Measurements from ENCODE around the gene STRA6. TPM values are rescaled to one million over a fixed set of nuclear protein-coding genes. Genes with fewer than 3 reads are reported as not detected.

STRA6 gene
- total RNA-seq, 1 donor = not detected

DNA sequence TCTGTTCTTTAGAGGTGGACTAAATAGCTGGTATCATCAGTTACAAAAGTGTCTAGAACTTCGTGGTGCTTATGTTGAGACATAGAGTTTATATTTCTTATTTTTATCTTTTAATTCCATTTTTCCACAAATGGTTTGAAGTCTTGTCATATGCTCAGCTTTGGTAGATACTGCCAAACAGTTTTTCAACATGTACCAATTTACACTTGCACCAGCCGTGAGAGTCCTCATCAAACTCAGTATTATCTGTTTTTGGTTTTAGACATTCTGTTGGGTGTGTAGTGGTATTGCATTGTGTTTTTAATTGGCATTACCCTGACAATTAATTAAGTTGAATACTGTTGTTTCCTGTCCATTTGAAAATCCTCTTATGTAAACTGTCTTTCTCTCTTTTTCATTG is 55.5 kb downstream of the STRA6 start:
- peaks cover 34% of the 10 kb centered on the region for H3K27me3 ChIP-seq (ENCODE audit: insufficient read depth, low read length)
- no peaks in the 10 kb centered on the region for H3K9me3 ChIP-seq (ENCODE audit: low read depth, low read length)
- H3K4me3 ChIP-seq (ENCODE audit: low read length) = no peak overlapping the region

DNA sequence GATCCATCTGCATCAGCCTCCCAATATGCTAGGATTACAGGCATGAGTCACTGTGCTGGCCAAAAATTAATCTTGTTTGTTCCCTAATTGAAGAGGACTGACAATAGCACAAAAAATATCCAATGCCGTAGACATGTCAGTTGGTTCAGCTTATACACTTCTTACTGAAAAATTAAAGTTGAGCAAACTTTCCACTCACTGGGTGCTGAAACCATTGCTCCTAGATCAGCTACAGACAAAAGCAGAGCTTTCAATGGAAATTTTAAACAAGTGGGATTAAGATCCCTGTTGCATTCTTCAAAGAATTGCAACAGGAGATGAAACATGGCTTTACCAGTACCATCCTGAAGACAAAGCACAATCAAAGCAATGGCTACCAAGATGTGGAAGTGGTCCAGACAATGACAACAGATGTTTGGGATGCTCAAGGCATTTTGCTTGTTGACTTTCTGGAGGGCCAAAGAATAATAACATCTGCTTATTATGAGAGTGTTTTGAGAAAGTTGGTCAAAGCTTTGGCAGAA is 56.2 kb downstream of the STRA6 start:
- H3K4me3 ChIP-seq (ENCODE audit: low read length) = no peak overlapping the region
- H3K4me1 ChIP-seq (ENCODE audit: insufficient read depth, low read length) = no peaks in the 10 kb centered on the region
- H3K9me3 ChIP-seq (ENCODE audit: low read depth, low read length) = no peaks in the 10 kb centered on the region
- peaks cover 38% of the 10 kb centered on the region for H3K27me3 ChIP-seq (ENCODE audit: insufficient read depth, low read length)

More for the DNA sequence above, 55.5 kb downstream of the STRA6 start:
- H3K4me1 ChIP-seq (ENCODE audit: insufficient read depth, low read length) = no peaks in the 10 kb centered on the region

DNA sequence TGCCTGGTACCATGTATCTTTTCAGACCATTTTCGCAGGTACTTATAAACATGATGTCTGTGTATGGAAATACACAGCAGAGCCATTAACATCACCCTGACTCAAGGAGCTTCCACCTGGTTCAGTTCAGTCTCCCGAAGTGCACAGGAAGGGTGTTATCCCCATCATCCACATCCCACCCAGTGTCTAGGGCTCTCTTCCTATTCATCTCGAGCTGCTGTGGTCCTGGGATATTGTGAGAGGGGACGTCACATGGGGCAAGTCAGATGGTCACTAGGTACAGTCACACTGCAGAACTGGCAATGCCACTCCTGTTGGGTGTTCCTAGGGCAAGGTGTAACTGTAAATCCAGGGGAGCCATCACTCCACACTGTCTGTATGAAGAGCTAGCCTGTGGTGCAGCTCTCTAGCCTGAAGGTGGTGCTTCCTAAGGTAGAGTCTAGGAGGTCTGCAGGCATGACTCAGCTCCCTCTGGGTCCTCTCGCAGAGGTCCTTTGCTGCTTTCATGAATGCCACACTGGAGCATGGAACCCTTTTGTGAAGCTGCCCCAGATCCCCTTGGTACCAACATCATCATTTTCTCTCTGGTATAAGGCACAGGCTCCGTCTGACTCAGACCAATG is 58.3 kb downstream of the STRA6 start:
- Histone ChIP-seq H3K27me3 (ENCODE audit: insufficient read depth, low read length) (peaks cover 49% of the 10 kb centered on the region), H3K9me3 (ENCODE audit: low read depth, low read length) (no peaks in the 10 kb centered on the region), H3K4me1 (ENCODE audit: insufficient read depth, low read length) (no peaks in the 10 kb centered on the region), H3K4me3 (ENCODE audit: low read length) (no peak overlapping the region)

DNA sequence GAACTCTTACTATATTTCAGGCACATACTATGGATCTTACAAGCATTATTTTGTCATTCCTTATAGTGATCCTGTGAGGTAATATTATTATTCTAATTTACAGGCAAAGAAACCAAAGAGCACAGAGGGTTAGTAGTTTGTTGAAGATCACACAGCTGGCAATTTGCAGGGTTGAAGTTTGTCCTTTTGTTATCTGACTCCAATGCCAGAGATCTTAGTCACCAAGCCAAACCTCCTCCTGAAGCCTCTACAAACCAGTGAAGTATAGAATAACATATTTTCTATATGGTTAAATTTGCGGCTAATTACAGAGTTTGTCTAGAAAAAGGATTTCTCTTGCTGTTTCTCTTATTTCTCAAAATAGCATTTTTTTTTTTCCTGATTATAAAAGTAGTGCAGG is 61.0 kb downstream of the STRA6 start:
- Histone ChIP-seq H3K4me1 (ENCODE audit: insufficient read depth, low read length) (peaks cover 6% of the 10 kb centered on the region), H3K27me3 (ENCODE audit: insufficient read depth, low read length) (peaks cover 56% of the 10 kb centered on the region), H3K4me3 (ENCODE audit: low read length) (no peak overlapping the region), H3K9me3 (ENCODE audit: low read depth, low read length) (no peaks in the 10 kb centered on the region)

DNA sequence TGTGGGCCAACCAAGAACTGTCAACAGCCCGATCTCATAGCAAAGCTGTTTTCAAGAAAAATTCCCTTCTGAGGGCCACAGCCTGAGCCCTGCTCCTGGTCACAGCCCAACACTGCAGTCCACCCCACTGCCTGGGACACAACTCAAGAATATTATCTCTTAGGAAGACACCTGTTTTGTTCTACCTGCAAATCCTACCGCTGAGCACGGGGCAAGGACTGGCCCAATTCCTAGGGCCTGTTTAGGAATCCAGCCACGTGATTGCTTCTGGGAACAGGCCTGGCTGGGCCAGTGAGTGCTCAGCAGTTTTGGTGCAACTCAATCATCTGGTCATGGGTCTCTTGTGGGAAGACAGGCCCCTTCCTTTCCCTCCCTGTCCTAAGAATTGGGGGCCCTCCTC is 63.9 kb downstream of the STRA6 start:
- peaks cover 16% of the 10 kb centered on the region for H3K4me1 ChIP-seq (ENCODE audit: insufficient read depth, low read length)
- no peaks in the 10 kb centered on the region for H3K9me3 ChIP-seq (ENCODE audit: low read depth, low read length)
- peaks cover 68% of the 10 kb centered on the region for H3K27me3 ChIP-seq (ENCODE audit: insufficient read depth, low read length)
- H3K4me3 ChIP-seq (ENCODE audit: low read length) = no peak overlapping the region

DNA sequence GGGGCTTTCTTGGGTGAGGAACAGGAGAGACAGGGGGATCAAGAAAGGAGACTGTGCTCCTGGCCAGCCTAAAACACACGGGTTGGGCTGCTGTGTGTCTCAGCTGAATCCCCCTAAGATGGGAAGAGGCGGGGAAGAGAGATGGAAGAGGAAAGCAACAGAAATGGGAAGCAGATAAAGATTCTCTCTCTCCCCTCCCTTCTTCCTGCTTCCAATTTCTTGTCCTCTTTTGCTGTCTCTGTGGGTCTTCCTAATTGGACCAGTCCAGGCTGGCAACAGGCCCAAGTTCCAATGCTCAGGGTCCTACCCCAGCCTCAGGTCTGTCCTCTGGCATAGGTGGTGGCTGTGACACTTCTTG is 65.1 kb downstream of the STRA6 start:
- Histone ChIP-seq H3K27me3 (ENCODE audit: insufficient read depth, low read length) (peaks cover 79% of the 10 kb centered on the region), H3K4me3 (ENCODE audit: low read length) (no peak overlapping the region), H3K4me1 (ENCODE audit: insufficient read depth, low read length) (peaks cover 16% of the 10 kb centered on the region)

DNA sequence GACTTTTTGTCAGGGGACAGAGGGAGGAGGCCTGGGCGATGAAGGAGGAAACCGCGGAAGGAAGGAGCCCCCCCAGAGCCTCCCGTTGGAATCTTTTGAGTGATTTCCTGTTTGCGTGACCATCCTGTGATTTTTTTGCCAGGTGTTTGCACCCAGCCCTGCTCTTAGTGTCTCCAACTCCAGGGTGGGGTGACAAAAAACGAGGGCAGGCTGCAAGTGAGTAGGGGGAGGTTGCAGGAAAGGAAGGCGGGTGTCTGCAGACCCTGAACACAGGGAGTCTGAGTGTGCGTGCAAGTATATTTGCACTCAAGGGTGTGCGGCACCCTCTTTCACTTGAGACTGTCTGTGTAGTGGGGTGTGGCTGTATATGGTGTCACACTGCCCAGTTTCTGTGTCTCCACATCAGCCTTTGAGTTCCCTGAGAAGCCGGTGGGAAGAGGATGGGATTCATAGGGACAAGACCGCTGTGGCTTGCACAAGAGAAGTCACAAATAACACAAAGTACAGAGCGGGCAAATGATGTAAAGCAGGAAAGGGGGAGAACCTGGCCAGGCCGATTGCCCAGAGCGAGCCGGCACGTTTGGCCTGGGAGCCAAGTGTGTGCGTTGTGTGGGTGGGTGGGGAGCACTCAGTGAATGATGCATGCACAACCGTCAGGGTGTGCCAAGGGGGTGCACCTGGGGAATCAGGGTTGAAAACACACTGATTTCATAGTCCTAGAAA is 65.6 kb downstream of the STRA6 start:
- Histone ChIP-seq H3K9me3 (ENCODE audit: low read depth, low read length) (no peaks in the 10 kb centered on the region), H3K4me1 (ENCODE audit: insufficient read depth, low read length) (peaks cover 16% of the 10 kb centered on the region), H3K4me3 (ENCODE audit: low read length) (no peak overlapping the region), H3K27me3 (ENCODE audit: insufficient read depth, low read length) (peaks cover 83% of the 10 kb centered on the region)

More for the DNA sequence above, 65.1 kb downstream of the STRA6 start:
- H3K9me3 ChIP-seq (ENCODE audit: low read depth, low read length) = no peaks in the 10 kb centered on the region

DNA sequence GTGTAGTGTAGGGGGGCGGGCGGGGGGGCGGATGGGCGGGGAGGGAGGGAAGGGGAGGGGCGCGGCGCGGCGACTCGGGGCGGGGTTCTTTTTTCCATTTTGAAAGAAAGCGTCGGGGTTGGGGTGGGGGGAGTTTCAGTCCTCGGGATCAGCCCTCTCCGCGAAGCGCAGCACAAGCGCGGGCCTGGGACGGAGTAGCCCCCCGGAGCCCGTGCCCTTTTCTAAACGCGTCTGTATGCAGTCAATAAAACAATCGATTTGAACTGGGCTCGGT is 66.1 kb downstream of the STRA6 start:
- no peaks in the 10 kb centered on the region for H3K9me3 ChIP-seq (ENCODE audit: low read depth, low read length)
- no peak overlapping the region for H3K4me3 ChIP-seq (ENCODE audit: low read length)
- peaks cover 83% of the 10 kb centered on the region for H3K27me3 ChIP-seq (ENCODE audit: insufficient read depth, low read length)
- H3K4me1 ChIP-seq (ENCODE audit: insufficient read depth, low read length) = peaks cover 16% of the 10 kb centered on the region

DNA sequence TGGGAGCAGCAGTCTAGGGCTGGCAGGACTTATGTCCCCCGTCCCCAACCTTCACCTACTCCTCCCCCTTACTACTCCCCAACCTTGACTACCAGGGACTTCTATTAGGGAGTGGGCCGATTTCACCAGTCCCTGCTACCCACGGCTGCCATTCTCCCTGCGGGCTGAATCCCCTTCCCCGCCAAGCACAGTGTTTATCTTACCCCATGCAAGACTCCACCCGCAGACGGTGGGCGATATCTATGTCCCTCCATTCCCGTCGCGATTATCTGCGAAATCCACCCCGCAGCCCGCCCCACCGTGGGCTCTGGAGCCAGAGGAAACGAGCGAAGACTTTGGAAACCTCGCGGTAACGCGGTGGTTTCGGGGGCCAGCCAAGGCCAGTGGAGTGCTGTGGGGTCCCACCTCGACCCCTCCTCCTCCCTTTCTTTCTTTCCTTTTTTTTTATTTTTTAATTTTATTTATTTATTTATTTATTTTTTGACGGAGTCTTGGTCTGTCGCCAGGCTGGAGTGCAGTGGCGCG is 67.5 kb downstream of the STRA6 start:
- Histone ChIP-seq H3K9me3 (ENCODE audit: low read depth, low read length) (no peaks in the 10 kb centered on the region), H3K4me1 (ENCODE audit: insufficient read depth, low read length) (peaks cover 16% of the 10 kb centered on the region), H3K27me3 (ENCODE audit: insufficient read depth, low read length) (peaks cover 85% of the 10 kb centered on the region), H3K4me3 (ENCODE audit: low read length) (no peak overlapping the region)

DNA sequence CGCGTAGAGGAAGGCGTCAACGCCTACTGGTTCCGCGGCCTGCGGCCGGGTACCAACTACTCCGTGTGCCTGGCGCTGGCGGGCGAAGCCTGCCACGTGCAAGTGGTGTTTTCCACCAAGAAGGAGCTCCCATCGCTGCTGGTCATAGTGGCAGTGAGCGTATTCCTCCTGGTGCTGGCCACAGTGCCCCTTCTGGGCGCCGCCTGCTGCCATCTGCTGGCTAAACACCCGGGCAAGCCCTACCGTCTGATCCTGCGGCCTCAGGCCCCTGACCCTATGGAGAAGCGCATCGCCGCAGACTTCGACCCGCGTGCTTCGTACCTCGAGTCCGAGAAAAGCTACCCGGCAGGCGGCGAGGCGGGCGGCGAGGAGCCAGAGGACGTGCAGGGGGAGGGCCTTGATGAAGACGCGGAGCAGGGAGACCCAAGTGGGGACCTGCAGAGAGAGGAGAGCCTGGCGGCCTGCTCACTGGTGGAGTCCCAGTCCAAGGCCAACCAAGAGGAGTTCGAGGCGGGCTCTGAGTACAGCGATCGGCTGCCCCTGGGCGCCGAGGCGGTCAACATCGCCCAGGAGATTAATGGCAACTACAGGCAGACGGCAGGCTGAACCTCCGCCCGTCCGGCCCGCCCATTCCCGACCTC is 68.1 kb downstream of the STRA6 start:
- Histone ChIP-seq H3K4me3 (ENCODE audit: low read length) (no peak overlapping the region), H3K27me3 (ENCODE audit: insufficient read depth, low read length) (peaks cover 88% of the 10 kb centered on the region), H3K4me1 (ENCODE audit: insufficient read depth, low read length) (peaks cover 20% of the 10 kb centered on the region), H3K9me3 (ENCODE audit: low read depth, low read length) (no peaks in the 10 kb centered on the region)

DNA sequence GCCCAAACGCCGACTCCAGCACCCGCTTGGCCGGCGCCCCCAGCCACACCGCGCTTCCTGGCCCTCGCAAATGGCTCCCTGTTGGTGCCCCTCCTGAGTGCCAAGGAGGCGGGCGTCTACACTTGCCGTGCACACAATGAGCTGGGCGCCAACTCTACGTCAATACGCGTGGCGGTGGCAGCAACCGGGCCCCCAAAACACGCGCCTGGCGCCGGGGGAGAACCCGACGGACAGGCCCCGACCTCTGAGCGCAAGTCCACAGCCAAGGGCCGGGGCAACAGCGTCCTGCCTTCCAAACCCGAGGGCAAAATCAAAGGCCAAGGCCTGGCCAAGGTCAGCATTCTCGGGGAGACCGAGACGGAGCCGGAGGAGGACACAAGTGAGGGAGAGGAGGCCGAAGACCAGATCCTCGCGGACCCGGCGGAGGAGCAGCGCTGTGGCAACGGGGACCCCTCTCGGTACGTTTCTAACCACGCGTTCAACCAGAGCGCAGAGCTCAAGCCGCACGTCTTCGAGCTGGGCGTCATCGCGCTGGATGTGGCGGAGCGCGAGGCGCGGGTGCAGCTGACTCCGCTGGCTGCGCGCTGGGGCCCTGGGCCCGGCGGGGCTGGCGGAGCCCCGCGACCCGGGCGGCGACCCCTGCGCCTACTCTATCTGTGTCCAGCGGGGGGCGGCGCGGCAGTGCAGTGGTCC is 68.7 kb downstream of the STRA6 start:
- no peak overlapping the region for H3K4me3 ChIP-seq (ENCODE audit: low read length)
- H3K4me1 ChIP-seq (ENCODE audit: insufficient read depth, low read length) = peaks cover 27% of the 10 kb centered on the region
- no peaks in the 10 kb centered on the region for H3K9me3 ChIP-seq (ENCODE audit: low read depth, low read length)
- peaks cover 91% of the 10 kb centered on the region for H3K27me3 ChIP-seq (ENCODE audit: insufficient read depth, low read length)

DNA sequence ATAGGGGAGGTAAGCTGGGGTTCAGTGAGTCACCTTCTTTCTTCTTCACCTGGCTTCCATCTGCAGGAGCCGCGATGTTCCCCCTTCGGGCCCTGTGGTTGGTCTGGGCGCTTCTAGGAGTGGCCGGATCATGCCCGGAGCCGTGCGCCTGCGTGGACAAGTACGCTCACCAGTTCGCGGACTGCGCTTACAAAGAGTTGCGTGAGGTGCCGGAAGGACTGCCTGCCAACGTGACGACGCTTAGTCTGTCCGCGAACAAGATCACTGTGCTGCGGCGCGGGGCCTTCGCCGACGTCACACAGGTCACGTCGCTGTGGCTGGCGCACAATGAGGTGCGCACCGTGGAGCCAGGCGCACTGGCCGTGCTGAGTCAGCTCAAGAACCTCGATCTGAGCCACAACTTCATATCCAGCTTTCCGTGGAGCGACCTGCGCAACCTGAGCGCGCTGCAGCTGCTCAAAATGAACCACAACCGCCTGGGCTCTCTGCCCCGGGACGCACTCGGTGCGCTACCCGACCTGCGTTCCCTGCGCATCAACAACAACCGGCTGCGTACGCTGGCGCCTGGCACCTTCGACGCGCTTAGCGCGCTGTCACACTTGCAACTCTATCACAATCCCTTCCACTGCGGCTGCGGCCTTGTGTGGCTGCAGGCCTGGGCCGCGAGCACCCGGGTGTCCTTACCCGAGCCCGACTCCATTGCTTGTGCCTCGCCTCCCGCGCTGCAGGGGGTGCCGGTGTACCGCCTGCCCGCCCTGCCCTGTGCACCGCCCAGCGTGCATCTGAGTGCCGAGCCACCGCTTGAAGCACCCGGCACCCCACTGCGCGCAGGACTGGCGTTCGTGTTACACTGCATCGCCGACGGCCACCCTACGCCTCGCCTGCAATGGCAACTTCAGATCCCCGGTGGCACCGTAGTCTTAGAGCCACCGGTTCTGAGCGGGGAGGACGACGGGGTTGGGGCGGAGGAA is 69.6 kb downstream of the STRA6 start:
- peaks cover 92% of the 10 kb centered on the region for H3K27me3 ChIP-seq (ENCODE audit: insufficient read depth, low read length)

DNA sequence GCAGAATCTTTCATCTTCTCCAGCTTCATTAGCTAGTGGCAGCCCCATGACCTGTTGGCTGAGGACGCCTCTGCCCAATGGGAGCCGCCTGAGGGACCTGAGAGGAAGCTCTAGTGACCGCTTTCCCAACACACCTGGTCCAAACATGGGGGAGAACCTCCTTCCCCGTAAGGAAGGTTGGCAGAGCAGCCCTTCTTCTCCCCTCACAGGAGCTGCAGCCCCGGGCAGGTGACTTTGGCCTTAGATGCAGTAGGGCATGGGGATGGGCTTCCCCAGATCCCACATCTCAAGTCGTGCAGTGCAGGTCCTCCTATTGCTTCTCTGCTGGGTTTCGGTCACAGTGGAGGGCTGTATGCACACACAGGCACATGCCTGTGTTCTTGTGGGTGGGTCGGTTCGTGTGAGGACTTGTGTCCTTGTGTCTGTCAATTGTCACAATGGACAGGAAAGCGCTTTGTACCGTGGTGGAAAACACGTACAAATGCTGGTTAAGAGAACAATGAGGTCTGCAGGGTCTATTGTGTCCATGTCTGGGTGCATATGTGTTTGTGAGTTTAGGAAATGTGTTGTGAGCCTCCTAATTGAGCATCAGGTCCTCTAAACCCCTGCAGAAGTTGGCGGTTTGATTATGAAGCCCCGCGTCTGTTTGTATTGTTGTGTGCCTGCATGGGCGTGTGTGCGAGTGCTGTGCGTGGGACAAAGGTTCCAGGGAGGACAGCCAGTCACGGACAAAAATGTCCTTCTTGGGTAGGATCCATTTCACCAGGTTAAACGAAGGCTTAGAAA is 70.8 kb downstream of the STRA6 start:
- Histone ChIP-seq H3K27me3 (ENCODE audit: insufficient read depth, low read length) (peaks cover 90% of the 10 kb centered on the region), H3K4me1 (ENCODE audit: insufficient read depth, low read length) (peaks cover 40% of the 10 kb centered on the region), H3K9me3 (ENCODE audit: low read depth, low read length) (no peaks in the 10 kb centered on the region), H3K4me3 (ENCODE audit: low read length) (no peak overlapping the region)

More for the DNA sequence above, 69.6 kb downstream of the STRA6 start:
- H3K4me1 ChIP-seq (ENCODE audit: insufficient read depth, low read length) = peaks cover 36% of the 10 kb centered on the region
- H3K9me3 ChIP-seq (ENCODE audit: low read depth, low read length) = no peaks in the 10 kb centered on the region
- no peak overlapping the region for H3K4me3 ChIP-seq (ENCODE audit: low read length)
